Parathyroid adenoma (tissue), 2 donors: Measurements from ENCODE around the gene VPS37C.
"Not testable (repeated sequence)": the region's sequence is repeated elsewhere in the genome, so short reads cannot be mapped to it uniquely, and the experiment has no call there.

Experiments used
- H2AFZ ChIP-seq: fragments of 300-600 bp; sonication (generic); one replicate; pipeline ENCODE4 v1.7.0; 2017; ENCODE audit warnings: antibody characterized with exemption, mild to moderate bottlenecking
- H3K27ac ChIP-seq: fragments of 300-600 bp; sonication (generic); one replicate; pipeline ENCODE4 v1.7.0; 2017
- H3K27me3 ChIP-seq: fragments of 300-600 bp; sonication (generic); one replicate; pipeline ENCODE4 v1.7.0; 2017; ENCODE audit warnings: low read length; ENCODE audit not compliant: control insufficient read depth, insufficient read depth
- H3K36me3 ChIP-seq: fragments of 300-600 bp; sonication (generic); one replicate; pipeline ENCODE4 v1.7.0; 2017; ENCODE audit warnings: low read length; ENCODE audit not compliant: control insufficient read depth, insufficient read depth
- H3K4me1 ChIP-seq: fragments of 300-600 bp; sonication (generic); one replicate; pipeline ENCODE4 v1.7.0; 2017; ENCODE audit warnings: control low read depth
- H3K4me2 ChIP-seq: fragments of 300-600 bp; sonication (generic); one replicate; pipeline ENCODE4 v1.7.0; 2017; ENCODE audit warnings: low read length
- H3K4me3 ChIP-seq: fragments of 300-600 bp; sonication (generic); one replicate; pipeline ENCODE4 v1.7.0; 2017; ENCODE audit warnings: low read depth, low read length
- H3K79me2 ChIP-seq: fragments of 300-600 bp; sonication (generic); one replicate; pipeline ENCODE4 v1.7.0; 2017; ENCODE audit warnings: control low read depth
- H3K9ac ChIP-seq: fragments of 300-600 bp; sonication (generic); one replicate; pipeline ENCODE4 v1.7.0; 2017; ENCODE audit warnings: mild to moderate bottlenecking
- H3K9me3 ChIP-seq: fragments of 300-600 bp; sonication (generic); one replicate; pipeline ENCODE4 v1.7.0; 2017; ENCODE audit warnings: low read length; ENCODE audit not compliant: control insufficient read depth
- TF ChIP-seq, protein P1 (sequence below): fragments of 300-600 bp; sonication (generic); IDR thresholded peaks from one replicate; pipeline ENCODE4 v1.7.0; 2017; ENCODE audit warnings: antibody characterized with exemption, mild to moderate bottlenecking
- donor health status: primary hyperparathyroidism.

The VPS37C gene

DNA sequence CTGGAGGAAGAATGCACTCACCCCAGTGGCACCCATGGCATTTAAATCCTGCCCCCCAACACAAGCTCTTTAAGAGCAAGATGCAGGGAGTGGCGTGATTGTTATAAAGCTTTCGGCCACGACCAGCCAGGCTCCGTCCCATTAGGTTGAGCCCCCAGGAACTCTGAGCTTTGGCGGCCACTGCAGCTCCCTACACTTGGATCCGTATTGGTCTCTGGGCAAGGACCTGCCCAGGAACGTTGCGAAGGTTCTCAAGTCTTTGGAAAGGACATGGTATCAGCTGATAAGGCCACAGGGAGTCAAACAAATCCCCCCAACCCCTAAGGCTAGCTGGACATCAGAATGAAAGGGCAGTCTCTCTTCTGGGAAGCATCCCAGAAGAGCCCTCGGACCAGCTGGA is 9.3 kb upstream of the VPS37C start:
- H2AFZ ChIP-seq: no peak overlapping the region
- H3K4me3 ChIP-seq: no peak overlapping the region
- H3K4me1 ChIP-seq: no peaks in the 10 kb centered on the region
- no peaks in the 10 kb centered on the region for H3K36me3 ChIP-seq
- no peaks in the 10 kb centered on the region for H3K27me3 ChIP-seq
- TF ChIP-seq, protein P1, sequence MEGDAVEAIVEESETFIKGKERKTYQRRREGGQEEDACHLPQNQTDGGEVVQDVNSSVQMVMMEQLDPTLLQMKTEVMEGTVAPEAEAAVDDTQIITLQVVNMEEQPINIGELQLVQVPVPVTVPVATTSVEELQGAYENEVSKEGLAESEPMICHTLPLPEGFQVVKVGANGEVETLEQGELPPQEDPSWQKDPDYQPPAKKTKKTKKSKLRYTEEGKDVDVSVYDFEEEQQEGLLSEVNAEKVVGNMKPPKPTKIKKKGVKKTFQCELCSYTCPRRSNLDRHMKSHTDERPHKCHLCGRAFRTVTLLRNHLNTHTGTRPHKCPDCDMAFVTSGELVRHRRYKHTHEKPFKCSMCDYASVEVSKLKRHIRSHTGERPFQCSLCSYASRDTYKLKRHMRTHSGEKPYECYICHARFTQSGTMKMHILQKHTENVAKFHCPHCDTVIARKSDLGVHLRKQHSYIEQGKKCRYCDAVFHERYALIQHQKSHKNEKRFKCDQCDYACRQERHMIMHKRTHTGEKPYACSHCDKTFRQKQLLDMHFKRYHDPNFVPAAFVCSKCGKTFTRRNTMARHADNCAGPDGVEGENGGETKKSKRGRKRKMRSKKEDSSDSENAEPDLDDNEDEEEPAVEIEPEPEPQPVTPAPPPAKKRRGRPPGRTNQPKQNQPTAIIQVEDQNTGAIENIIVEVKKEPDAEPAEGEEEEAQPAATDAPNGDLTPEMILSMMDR: no peak
- H3K27ac ChIP-seq: no peak overlapping the region
- no peaks in the 10 kb centered on the region for H3K79me2 ChIP-seq
- H3K9me3 ChIP-seq: no peaks in the 10 kb centered on the region
- H3K9ac ChIP-seq: no peak overlapping the region
- no peak overlapping the region for H3K4me2 ChIP-seq

DNA sequence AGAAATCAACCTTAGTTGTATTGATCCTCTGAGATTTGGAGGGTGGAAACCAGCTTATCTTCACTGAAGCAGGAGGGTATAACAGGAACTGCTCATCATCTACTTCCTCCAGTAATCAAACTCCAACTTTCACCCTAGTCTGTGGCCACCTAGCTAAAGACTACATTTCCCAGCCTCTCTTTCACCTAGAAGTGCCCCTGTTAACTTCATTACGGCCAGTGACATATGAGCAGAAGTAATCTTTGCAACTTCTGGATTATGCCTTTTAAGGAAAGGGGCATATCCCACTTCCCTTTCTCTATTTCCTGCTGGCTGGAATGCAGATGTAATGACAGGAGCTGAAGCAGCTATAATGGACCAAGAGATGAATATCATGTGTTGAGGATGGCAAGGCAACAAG is 7.6 kb upstream of the VPS37C start:
- H3K27me3 ChIP-seq: no peaks in the 10 kb centered on the region
- no peak overlapping the region for H3K9ac ChIP-seq
- H3K27ac ChIP-seq: no peak overlapping the region
- no peak overlapping the region for H3K4me3 ChIP-seq
- H3K4me1 ChIP-seq: no peaks in the 10 kb centered on the region
- no peak overlapping the region for H3K4me2 ChIP-seq
- no peaks in the 10 kb centered on the region for H3K9me3 ChIP-seq
- H2AFZ ChIP-seq: no peak overlapping the region
- no peaks in the 10 kb centered on the region for H3K79me2 ChIP-seq
- TF ChIP-seq, protein P1: no peak
- H3K36me3 ChIP-seq: no peaks in the 10 kb centered on the region

DNA sequence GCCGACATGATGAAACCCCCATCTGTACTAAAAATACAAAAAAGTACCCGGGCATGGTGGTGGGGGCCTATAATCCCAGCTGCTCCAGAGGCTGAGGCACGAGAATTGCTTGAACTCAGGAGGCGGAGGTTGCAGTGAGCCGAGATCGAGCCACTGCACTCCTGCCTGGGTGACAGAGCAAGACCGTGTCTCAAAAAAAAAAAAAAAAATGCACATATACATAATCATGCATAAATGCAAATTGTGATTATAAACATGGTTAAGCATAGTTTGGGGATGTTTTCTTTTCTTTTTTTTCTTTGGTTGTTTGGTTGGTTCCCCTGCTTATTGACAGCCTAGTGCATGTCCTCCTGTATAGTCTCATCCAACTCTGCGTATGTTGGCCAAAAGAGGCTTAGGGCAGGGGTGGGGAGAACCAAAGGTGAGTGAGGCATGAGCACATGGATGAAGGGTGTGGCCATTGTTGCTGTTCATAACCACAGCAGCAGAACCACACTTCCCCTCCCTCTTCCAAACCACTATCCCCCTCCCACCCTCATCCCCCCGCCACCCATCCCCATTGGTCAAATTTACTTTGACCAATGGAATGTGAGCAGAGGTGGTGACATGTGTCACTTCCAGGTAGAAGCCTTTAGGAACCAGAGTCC is 6.9 kb upstream of the VPS37C start:
- H3K4me1 ChIP-seq: no peaks in the 10 kb centered on the region
- H2AFZ ChIP-seq: no peak overlapping the region
- no peaks in the 10 kb centered on the region for H3K79me2 ChIP-seq
- no peak overlapping the region for H3K4me3 ChIP-seq
- no peaks in the 10 kb centered on the region for H3K9me3 ChIP-seq
- no peak overlapping the region for H3K9ac ChIP-seq
- H3K4me2 ChIP-seq: no peak overlapping the region
- no peaks in the 10 kb centered on the region for H3K36me3 ChIP-seq
- TF ChIP-seq, protein P1: no peak
- no peak overlapping the region for H3K27ac ChIP-seq
- H3K27me3 ChIP-seq: no peaks in the 10 kb centered on the region

DNA sequence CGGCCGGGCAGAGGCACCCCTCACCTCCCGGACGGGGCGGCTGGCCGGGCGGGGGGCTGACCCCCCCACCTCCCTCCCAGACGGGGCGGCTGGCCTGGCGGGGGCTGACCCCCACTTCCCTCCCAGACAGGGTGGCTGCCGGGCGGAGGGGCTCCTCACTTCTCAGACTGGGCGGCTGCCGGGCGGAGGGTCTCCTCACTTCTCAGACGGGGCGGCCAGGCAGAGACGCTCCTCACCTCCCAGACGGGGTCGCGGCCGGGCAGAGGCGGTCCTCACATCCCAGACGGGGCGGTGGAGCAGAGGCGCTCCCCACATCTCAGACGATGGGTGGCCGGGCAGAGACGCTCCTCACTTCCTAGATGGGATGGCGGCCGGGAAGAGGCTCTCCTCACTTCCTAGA is 5.1 kb upstream of the VPS37C start:
- H3K4me3 ChIP-seq, H3K36me3 ChIP-seq, H2AFZ ChIP-seq, H3K27ac ChIP-seq, H3K4me2 ChIP-seq, H3K9me3 ChIP-seq, H3K27me3 ChIP-seq, H3K9ac ChIP-seq, H3K4me1 ChIP-seq, H3K79me2 ChIP-seq: not testable (repeated sequence)

DNA sequence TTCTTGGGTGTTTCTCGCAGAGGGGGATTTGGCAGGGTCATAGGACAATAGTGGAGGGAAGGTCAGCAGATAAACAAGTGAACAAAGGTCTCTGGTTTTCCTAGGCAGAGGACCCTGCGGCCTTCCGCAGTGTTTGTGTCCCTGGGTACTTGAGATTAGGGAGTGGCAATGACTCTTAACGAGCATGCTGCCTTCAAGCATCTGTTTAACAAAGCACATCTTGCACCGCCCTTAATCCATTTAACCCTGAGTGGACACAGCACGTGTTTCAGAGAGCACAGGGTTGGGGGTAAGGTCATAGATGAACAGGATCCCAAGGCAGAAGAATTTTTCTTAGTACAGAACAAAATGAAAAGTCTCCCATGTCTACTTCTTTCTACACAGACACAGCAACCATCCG is 4.6 kb upstream of the VPS37C start:
- H3K4me3 ChIP-seq: not testable (repeated sequence)

More for the DNA sequence above, 4.6 kb upstream of the VPS37C start:
- H2AFZ ChIP-seq, H3K4me1 ChIP-seq, H3K79me2 ChIP-seq, H3K27ac ChIP-seq, H3K9me3 ChIP-seq, H3K4me2 ChIP-seq, H3K9ac ChIP-seq, H3K36me3 ChIP-seq, H3K27me3 ChIP-seq: not testable (repeated sequence)
